PC-3 (cell line): ENCODE results near the gene ESRRB. TPM values are rescaled to one million over a fixed set of nuclear protein-coding genes. Genes with fewer than 3 reads are reported as not detected.

Experiments
- ATAC-seq: fragments of 200-7000 bp; cut with Tn5 transposase; 2 replicates; pipeline ENCODE4 v1.9.1; 2020; ENCODE audit warnings: mild to moderate bottlenecking, moderate library complexity
- BruUV-seq: library from RNA; stranded (reverse); fragments of 400-500 nt; replicated peaks from 2 replicates; lab custom pipeline; 2021; lab: Mats Ljungman, UMichigan
- CTCF ChIA-PET: fragments of 300-600 bp; sonication (Branson Sonifier 250); formaldehyde crosslinking; loops from one replicate; lab custom pipeline; 2022; ENCODE audit warnings: antibody characterized with exemption; lab: Charles Lee
- POLR2A ChIA-PET: fragments of 300-600 bp; sonication (Branson Sonifier 250); formaldehyde crosslinking; loops from one replicate; lab custom pipeline; 2022; ENCODE audit warnings: antibody characterized with exemption; ENCODE audit not compliant: unreplicated experiment; lab: Charles Lee
- DNase-seq: peaks from one replicate; pipeline ENCODE4 v3.0.0-alpha.2; 2015
- H2AFZ ChIP-seq: fragments of 300-600 bp; sonication (generic); 2 replicates; pipeline ENCODE4 v1.6.0; 2016; ENCODE audit warnings: antibody characterized with exemption, low read length
- H3F3A ChIP-seq: fragments of 300-600 bp; sonication (generic); one replicate; pipeline ENCODE4 v1.6.0; 2017; ENCODE audit warnings: antibody characterized with exemption, low read length, control low read depth, mild to moderate bottlenecking; ENCODE audit not compliant: unreplicated experiment
- H3K27ac ChIP-seq: fragments of 300-600 bp; sonication (generic); 2 replicates; pipeline ENCODE4 v1.5.1; 2016; ENCODE audit warnings: mild to moderate bottlenecking, low read length
- H3K27me3 ChIP-seq: fragments of 300-600 bp; sonication (generic); 2 replicates; pipeline ENCODE4 v1.6.1; 2016; ENCODE audit warnings: low read length, mixed read lengths
- H3K36me3 ChIP-seq: fragments of 300-600 bp; sonication (generic); 2 replicates; pipeline ENCODE4 v1.6.1; 2016; ENCODE audit warnings: low read depth, mixed run types, low read length, mixed read lengths
- H3K4me1 ChIP-seq: fragments of 300-600 bp; sonication (generic); 2 replicates; pipeline ENCODE4 v1.5.1; 2016; ENCODE audit warnings: low read length; ENCODE audit not compliant: insufficient read depth
- H3K4me2 ChIP-seq: fragments of 300-600 bp; sonication (generic); 2 replicates; pipeline ENCODE4 v1.6.0; 2016; ENCODE audit warnings: low read length
- H3K4me3 ChIP-seq: fragments of 300-600 bp; sonication (generic); 2 replicates; pipeline ENCODE4 v1.5.1; 2016; ENCODE audit warnings: mild to moderate bottlenecking, low read length, mixed read lengths
- H3K79me2 ChIP-seq: fragments of 300-600 bp; sonication (generic); 2 replicates; pipeline ENCODE4 v1.6.1; 2017; ENCODE audit warnings: low read length, mixed read lengths
- H3K9ac ChIP-seq: fragments of 300-600 bp; sonication (generic); 2 replicates; pipeline ENCODE4 v1.6.0; 2016; ENCODE audit warnings: mild to moderate bottlenecking, low read length
- H3K9me2 ChIP-seq: fragments of 300-600 bp; sonication (generic); replicated peaks from 2 replicates; pipeline ENCODE4 v1.6.1; 2016; ENCODE audit warnings: mixed run types, low read length, mixed read lengths
- H3K9me3 ChIP-seq: fragments of 300-600 bp; sonication (generic); 2 replicates; pipeline ENCODE4 v1.6.1; 2016; ENCODE audit warnings: low read length, mixed read lengths
- H4K20me1 ChIP-seq: fragments of 300-600 bp; sonication (generic); 2 replicates; pipeline ENCODE4 v1.6.1; 2016; ENCODE audit warnings: low read length, mixed read lengths
- EZH2 ChIP-seq: fragments of 300-600 bp; sonication (generic); IDR thresholded peaks from one replicate; pipeline ENCODE4 v1.6.1; 2017; ENCODE audit warnings: antibody characterized with exemption, mild to moderate bottlenecking, low read length; ENCODE audit not compliant: unreplicated experiment
- EZH2phosphoT487 ChIP-seq: fragments of 300-600 bp; sonication (generic); IDR thresholded peaks from 2 replicates; pipeline ENCODE4 v1.6.1; 2018; ENCODE audit warnings: mild to moderate bottlenecking, antibody characterized with exemption, low read length, borderline replicate concordance
- intact Hi-C: fragments of 100-400 bp; cut with micrococcal nuclease; formaldehyde crosslinking; loops from 2 replicates; pipeline ENCODE4 v1.9.0; 2023
- total RNA-seq: library from RNA; depleted of rRNA; stranded (reverse); fragments of >200 nt; gene quantifications from 2 replicates; pipeline ENCODE4 v1.2.3, GENCODE V29; 2014
- TF ChIP-seq, protein P1 (sequence below): fragments of 300-600 bp; sonication (generic); conservative IDR thresholded peaks from 2 replicates; pipeline ENCODE4 v1.5.1; 2017; ENCODE audit warnings: antibody characterized with exemption, low read depth, mild to moderate bottlenecking, low read length

The ESRRB gene
- total RNA-seq, 1 experiment from 2014 or later, result not detected

DNA sequence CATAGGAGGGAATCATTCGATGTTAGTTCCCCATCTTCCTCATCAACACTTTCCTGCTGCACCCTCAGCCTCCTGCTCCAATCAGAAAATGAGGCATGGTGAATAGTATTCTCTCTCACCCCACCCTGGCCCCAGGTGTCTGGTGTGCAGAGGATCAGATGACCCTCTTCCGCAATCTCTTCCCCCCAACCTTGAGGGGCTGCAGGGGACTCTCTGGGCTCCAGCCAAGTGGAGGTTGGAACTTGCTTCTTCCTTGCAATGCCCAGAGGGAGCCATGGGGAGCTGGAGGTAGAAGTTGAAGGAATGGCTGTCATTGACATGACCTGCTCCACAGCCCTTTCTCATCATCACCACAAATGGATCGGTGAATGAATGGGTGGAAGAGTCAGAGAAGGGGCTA is 20.2 kb upstream of the ESRRB start:
- TF ChIP-seq, protein P1, sequence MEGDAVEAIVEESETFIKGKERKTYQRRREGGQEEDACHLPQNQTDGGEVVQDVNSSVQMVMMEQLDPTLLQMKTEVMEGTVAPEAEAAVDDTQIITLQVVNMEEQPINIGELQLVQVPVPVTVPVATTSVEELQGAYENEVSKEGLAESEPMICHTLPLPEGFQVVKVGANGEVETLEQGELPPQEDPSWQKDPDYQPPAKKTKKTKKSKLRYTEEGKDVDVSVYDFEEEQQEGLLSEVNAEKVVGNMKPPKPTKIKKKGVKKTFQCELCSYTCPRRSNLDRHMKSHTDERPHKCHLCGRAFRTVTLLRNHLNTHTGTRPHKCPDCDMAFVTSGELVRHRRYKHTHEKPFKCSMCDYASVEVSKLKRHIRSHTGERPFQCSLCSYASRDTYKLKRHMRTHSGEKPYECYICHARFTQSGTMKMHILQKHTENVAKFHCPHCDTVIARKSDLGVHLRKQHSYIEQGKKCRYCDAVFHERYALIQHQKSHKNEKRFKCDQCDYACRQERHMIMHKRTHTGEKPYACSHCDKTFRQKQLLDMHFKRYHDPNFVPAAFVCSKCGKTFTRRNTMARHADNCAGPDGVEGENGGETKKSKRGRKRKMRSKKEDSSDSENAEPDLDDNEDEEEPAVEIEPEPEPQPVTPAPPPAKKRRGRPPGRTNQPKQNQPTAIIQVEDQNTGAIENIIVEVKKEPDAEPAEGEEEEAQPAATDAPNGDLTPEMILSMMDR, result no peak
- TF ChIP-seq EZH2 (no peak), EZH2phosphoT487 (no peak)
- ATAC-seq (no peak), DNase-seq (no peak)
- no peak overlapping the region for H3K4me2 ChIP-seq
- no peaks in the 10 kb centered on the region for H3F3A ChIP-seq
- ChIA-PET POLR2A (no interaction called here), CTCF (no interaction called here)
- no peaks in the 10 kb centered on the region for H3K9me2 ChIP-seq
- H3K79me2 ChIP-seq, result no peaks in the 10 kb centered on the region
- no peaks in the 10 kb centered on the region for H4K20me1 ChIP-seq
- BruUV-seq, result no TSS peak
- no peaks in the 10 kb centered on the region for H3K9me3 ChIP-seq
- no peaks in the 10 kb centered on the region for H3K36me3 ChIP-seq
- intact Hi-C loops, result loop anchor here (10.0 kb wide), 1 partner anchor 231 kb away; no protein-coding TSS in a partner anchor
- H3K4me3 ChIP-seq, result no peak overlapping the region
- H3K27me3 ChIP-seq, result peaks cover 27% of the 10 kb centered on the region
- H3K27ac ChIP-seq, result no peak overlapping the region
- no peaks in the 10 kb centered on the region for H3K4me1 ChIP-seq
- no peak overlapping the region for H3K9ac ChIP-seq
- no peak overlapping the region for H2AFZ ChIP-seq

DNA sequence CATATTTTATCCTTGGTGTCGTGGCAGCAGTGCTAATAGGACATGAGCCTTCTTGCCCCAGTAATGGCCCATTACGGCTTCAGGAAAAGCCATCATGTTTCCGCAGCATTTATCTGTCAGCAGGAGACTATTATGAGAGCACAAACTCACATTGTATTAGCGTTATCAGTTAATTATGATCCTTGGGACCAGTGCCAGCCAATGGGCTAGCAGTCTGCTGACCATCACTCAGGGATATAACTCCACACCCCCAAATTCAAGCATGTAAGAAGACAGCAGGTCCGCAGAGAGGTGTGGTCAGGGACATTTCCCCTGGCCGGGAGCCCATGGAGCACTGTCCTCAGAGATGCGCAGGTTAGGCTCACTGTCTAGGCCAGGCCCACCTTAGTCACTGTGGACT is 4.9 kb upstream of the ESRRB start:
- BruUV-seq, result no TSS peak
- POLR2A ChIA-PET, result no interaction called here
- no peak for DNase-seq
- H4K20me1 ChIP-seq, result no peaks in the 10 kb centered on the region
- no peak for ATAC-seq
- CTCF ChIA-PET, result no interaction called here
- H3K9me3 ChIP-seq, result no peaks in the 10 kb centered on the region
- no peak overlapping the region for H3K4me3 ChIP-seq
- no peaks in the 10 kb centered on the region for H3K9me2 ChIP-seq
- H3K27ac ChIP-seq, result no peak overlapping the region
- no peak for TF ChIP-seq EZH2
- TF ChIP-seq, protein P1, result no peak
- no peak for TF ChIP-seq EZH2phosphoT487
- no peak overlapping the region for H3K4me2 ChIP-seq
- no peaks in the 10 kb centered on the region for H3K4me1 ChIP-seq
- peaks cover 85% of the 10 kb centered on the region for H3K27me3 ChIP-seq
- H3K36me3 ChIP-seq, result no peaks in the 10 kb centered on the region
- H3F3A ChIP-seq, result no peaks in the 10 kb centered on the region
- no peaks in the 10 kb centered on the region for H3K79me2 ChIP-seq
- H3K9ac ChIP-seq, result no peak overlapping the region
- no peak overlapping the region for H2AFZ ChIP-seq
- intact Hi-C loops, result no loop called here

DNA sequence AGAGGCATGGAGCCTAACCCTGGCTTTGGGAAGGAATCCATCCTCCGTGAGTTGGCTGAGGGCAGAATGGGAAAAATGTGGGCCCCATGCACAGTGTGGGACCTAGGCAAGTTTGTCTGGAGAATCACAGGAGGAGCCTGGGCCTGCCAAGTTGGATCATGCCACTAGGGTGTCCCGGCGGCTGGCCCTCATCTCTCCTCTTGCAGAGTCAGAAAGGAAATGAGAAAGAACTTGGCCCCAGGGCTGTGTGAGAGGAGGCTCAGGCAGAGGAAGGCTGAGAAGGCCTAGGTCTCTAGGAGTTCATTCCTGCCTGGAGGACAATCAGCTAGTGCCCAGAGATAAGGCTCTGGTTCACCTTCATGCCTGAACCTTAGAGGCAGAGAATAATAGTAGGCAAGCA is 2.5 kb upstream of the ESRRB start:
- Histone ChIP-seq H3K4me2 (no peak overlapping the region), H3K4me3 (no peak overlapping the region), H3K36me3 (no peaks in the 10 kb centered on the region), H3K27ac (no peak overlapping the region), H3K9ac (no peak overlapping the region), H3F3A (no peaks in the 10 kb centered on the region), H2AFZ (no peak overlapping the region), H3K4me1 (0 out of 2 replicates have a peak, but pooled peaks cover 3% of the 10 kb centered on the region), H3K9me2 (no peaks in the 10 kb centered on the region), H3K9me3 (no peaks in the 10 kb centered on the region), H3K27me3 (peaks cover 94% of the 10 kb centered on the region), H3K79me2 (no peaks in the 10 kb centered on the region), H4K20me1 (no peaks in the 10 kb centered on the region)
- intact Hi-C loops, result no loop called here
- no peak for ATAC-seq
- no peak for DNase-seq
- ChIA-PET CTCF (no interaction called here), POLR2A (no interaction called here)
- TF ChIP-seq EZH2phosphoT487 (no peak), EZH2 (no peak)
- TF ChIP-seq, protein P1, result no peak
- BruUV-seq, result no TSS peak
